GM12892 (cell line): ENCODE results near the gene MS4A2.

Source experiments
- DNase-seq: peaks from one replicate; pipeline ENCODE4 v3.0.0; 2011; ENCODE audit not compliant: insufficient read length
- FAIRE-seq: peaks from 2 replicates; lab custom pipeline; 2011; peaks lifted over from hg19 to GRCh38; lab: Jason Lieb, UNC
- POLR2A ChIP-seq: IDR thresholded peaks from 2 replicates; pipeline ENCODE4 v1.6.1; 2011; ENCODE audit warnings: low read depth, low read length, control low read depth
- POLR2AphosphoS5 ChIP-seq: IDR thresholded peaks from 2 replicates; pipeline ENCODE4 v1.6.1; 2011; ENCODE audit warnings: low read depth, low read length, control low read depth
- TAF1 ChIP-seq: IDR thresholded peaks from 2 replicates; pipeline ENCODE4 v1.6.1; 2011; ENCODE audit warnings: low read depth, mild to moderate bottlenecking, control low read depth, low read length, borderline replicate concordance

Gene MS4A2

DNA sequence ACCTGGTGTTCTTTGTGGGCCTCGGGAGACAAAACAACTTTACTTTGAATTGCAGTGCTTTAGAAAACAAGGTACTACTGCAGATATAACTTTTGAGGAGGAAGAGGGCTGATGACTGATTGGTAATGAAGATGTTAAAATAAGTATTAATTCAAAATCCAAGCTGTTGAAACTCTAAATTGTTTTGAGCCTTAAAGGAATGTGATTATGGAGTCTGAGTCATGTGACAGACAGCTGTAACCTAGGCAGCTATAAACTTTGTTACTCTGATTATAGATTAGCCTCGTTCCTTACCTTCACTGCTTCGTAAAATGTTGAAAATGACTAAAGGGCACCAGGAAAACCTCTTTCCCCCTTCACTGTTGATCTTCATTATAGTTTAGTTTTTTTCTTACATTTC, 43.4 kb downstream of the MS4A2 start:
- DNase-seq (no peak), FAIRE-seq (peak; percentile 62)
- TF ChIP-seq POLR2A: no peak
- TF ChIP-seq TAF1: no peak
- TF ChIP-seq POLR2AphosphoS5: no peak

DNA sequence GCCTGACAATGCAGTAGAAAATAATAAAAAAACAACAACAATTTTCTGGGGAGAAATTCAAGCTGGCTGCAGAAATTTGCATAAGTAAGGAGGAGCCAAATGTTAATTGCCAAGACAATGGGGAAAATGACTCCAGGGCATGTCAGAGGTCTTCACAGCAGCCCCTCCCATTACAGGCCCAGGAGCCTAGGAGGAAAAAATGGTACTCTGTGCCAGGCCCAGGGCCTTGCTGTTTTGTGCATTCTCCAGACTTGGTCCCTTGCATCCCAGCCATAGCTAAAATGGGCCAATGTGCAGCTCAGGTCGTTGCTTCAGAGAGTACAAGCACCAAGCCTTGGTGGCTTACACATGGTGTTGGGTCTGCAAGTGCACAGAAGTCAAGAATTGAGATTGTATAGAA, 45.5 kb downstream of the MS4A2 start:
- DNase-seq (no peak), FAIRE-seq (no peak)
- no peak for TF ChIP-seq TAF1
- TF ChIP-seq POLR2A: no peak
- TF ChIP-seq POLR2AphosphoS5: no peak

DNA sequence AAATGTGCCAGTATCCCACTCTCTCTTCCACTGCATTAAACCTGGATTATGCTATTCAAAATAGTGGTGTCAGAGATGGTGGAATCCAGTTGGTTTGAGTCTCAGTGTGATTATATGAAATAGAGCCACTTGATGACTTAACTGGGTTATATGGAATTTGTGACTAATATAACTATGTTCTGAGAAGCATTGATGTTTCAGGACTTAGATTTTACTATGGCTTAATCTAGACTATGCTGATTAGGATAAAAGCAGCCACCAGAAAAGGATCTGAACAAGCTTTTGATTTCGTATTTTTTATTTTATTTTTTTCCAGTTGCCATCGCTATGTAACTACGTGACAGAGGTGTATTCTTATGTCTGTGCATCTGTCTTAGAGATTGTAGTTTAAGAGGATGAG, 55.3 kb downstream of the MS4A2 start:
- DNase-seq: no peak
- TF ChIP-seq POLR2A: no peak
- TF ChIP-seq TAF1: no peak
- no peak for TF ChIP-seq POLR2AphosphoS5
- FAIRE-seq: no peak

DNA sequence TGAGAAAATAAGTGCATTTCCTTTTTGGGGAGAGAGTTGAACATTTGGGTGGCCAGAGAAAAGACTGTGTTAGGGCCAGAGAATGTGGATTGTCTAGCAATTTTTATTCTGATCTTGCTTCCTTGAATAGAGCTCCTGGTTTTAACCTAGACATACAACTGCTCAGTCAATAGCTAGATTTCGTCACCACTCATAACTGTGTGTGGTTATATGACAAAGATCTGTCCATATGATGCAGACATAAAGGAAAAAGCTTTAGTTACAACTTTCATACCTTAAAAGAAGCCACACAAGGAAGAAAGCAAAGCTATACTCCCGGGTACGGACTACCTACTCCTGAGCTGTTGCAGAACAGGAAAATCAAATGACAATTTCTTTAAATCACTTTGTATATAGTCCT, 57.2 kb downstream of the MS4A2 start:
- DNase-seq (no peak), FAIRE-seq (peak; percentile 30)
- TF ChIP-seq TAF1 (no peak), POLR2AphosphoS5 (no peak), POLR2A (no peak)
